Measurements from ENCODE around the gene BSN.

Gene BSN, protein sequence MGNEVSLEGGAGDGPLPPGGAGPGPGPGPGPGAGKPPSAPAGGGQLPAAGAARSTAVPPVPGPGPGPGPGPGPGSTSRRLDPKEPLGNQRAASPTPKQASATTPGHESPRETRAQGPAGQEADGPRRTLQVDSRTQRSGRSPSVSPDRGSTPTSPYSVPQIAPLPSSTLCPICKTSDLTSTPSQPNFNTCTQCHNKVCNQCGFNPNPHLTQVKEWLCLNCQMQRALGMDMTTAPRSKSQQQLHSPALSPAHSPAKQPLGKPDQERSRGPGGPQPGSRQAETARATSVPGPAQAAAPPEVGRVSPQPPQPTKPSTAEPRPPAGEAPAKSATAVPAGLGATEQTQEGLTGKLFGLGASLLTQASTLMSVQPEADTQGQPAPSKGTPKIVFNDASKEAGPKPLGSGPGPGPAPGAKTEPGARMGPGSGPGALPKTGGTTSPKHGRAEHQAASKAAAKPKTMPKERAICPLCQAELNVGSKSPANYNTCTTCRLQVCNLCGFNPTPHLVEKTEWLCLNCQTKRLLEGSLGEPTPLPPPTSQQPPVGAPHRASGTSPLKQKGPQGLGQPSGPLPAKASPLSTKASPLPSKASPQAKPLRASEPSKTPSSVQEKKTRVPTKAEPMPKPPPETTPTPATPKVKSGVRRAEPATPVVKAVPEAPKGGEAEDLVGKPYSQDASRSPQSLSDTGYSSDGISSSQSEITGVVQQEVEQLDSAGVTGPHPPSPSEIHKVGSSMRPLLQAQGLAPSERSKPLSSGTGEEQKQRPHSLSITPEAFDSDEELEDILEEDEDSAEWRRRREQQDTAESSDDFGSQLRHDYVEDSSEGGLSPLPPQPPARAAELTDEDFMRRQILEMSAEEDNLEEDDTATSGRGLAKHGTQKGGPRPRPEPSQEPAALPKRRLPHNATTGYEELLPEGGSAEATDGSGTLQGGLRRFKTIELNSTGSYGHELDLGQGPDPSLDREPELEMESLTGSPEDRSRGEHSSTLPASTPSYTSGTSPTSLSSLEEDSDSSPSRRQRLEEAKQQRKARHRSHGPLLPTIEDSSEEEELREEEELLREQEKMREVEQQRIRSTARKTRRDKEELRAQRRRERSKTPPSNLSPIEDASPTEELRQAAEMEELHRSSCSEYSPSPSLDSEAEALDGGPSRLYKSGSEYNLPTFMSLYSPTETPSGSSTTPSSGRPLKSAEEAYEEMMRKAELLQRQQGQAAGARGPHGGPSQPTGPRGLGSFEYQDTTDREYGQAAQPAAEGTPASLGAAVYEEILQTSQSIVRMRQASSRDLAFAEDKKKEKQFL (N-terminal part only)

DNA sequence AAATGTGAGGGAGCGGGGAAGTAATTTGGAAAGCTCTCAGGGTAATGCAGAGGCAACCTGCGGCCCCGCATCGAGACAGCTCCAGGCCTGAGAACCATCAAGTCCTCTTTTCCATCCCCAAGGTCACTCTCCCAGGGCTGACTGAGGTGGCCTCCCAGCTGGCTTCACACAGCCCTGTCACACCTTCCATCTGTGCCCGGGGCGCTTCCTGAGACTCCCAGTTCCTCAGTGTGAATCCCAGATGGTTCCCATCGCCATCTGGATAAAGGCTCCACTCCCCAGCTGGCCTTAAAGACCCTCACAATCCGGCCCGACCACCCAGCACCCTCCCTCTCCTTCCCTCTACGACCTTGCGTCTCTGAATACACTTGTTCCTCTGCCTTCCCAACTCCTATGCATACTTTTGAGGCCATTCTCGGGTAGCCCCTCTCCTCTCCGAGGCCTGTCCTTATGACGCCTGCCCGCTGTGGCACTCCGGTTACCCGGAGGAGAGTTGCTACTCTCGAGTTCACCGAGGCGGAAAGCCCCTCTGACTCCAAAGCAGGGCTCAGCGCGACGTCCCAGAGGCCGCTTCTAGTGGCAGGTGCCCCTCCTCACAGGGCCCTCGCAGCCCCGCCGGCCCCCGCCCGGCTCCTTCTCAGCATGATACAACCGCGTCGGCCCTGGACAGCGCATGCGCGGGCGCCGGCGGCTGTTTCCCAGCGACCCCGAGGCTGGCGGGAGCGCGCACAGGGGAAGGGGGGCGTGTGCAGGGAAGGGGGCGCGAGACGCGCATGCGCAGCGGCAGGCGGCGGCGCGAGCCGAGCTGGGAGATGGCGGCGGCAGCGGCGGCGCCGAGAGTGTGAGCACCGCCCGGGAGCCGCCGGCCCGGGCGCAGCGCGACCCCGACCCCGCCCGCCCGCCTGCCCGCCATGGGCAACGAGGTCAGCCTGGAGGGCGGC is at the start of gene BSN:
Gene BSN (plus strand): TSS at position 786 of the 941 bp plus-strand sequence. CDS start 126 bp downstream, at position 912.
- DNase-seq (ENCODE audit: low read depth, low spot score): peak; percentile 59

- no peak for DNase-seq (ENCODE audit: low read depth, low spot score)
These were observed 47.4 kb upstream of the BSN start for GRCh38 chr3:49506906-49507305.

- no peak for DNase-seq (ENCODE audit: low read depth, low spot score)
These were observed 45.2 kb upstream of the BSN start for GRCh38 chr3:49509028-49509561.

DNA sequence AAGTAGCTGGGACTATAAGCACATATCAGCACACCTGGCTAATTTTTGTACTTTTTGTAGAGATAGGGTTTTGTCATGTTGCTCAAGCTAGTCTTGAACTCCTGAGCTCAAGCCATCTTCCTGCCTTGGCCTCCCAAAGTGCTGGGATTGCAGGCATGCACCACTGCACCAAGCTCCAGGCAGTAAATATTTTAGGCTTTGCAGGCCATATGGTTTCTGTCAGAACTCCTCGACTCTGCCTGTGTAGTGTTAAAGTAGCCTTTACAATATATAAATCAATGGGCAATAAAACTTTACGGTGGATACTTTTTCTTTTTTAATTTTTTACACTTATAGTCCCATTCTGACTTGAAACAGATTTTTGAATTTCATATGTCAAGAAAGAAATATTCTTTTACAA is 42.6 kb upstream of the BSN start:
- no peak for DNase-seq (ENCODE audit: low read depth, low spot score)

- DNase-seq (ENCODE audit: low read depth, low spot score): no peak
These were observed 41.4 kb upstream of the BSN start for GRCh38 chr3:49512781-49513355.

- DNase-seq (ENCODE audit: low read depth, low spot score): no peak
These were observed 40.7 kb upstream of the BSN start for GRCh38 chr3:49513494-49514124.

DNA sequence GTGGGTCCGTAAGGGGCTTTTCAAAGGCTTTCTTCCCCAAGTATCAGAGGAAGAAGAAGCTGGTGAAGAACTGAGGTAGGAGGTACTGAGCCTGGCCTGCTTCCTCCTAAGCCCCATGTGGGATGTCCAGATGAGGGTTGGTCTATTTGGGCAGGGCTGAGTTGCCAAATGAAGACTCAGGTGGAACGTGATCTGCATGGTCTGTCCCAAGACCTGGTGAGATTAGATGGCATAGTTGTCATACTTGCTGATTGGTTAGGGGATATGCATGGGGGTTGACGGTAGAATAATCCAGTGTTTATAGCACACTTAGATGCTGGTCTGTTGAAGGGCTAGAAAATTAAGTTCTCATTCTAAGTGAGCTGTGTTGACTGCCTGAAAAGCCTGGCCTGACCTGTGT is 36.3 kb upstream of the BSN start:
- no peak for DNase-seq (ENCODE audit: low read depth, low spot score)

DNA sequence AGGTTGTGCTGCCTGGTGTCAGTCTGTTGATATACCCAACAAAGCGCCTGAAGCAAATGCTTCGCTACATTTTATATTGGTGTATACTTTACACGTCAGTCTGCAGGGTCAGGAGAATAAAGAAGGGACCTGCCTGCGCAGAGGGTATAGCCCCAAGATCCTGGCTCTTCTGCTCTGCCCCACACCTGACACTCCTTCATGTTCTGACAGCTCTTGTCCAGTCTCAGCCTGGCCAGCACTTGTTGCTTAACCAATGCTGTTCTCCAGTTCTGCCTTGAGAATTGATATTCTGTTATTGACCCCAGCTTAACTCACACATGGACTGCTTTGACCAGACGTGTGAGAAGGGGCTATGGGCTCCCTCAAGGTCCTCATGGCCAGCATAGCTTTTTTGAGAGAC is 35.8 kb upstream of the BSN start:
- DNase-seq (ENCODE audit: low read depth, low spot score): no peak

DNA sequence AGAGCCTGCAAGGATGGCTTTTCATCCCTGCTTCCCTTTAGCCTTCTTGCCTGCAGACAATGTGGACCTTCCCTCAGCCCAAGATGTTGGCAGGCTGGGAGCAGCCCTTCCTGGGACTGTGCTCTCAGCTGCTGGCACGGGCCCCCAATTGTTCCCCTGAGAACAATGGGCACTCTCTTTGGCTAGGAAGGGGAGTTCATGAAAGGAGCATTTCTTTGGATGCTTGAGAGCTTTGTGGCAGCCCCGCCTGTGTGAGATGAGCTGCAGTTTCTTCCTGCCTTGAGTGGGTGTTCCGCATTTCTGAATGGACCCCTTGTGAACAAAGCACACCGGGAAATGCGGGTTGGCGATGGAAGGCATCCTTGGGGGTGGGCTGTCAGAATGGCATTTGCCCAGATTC is 35.0 kb upstream of the BSN start:
- DNase-seq (ENCODE audit: low read depth, low spot score): no peak

- no peak for DNase-seq (ENCODE audit: low read depth, low spot score)
These were observed 34.3 kb upstream of the BSN start for GRCh38 chr3:49519916-49520385.

DNA sequence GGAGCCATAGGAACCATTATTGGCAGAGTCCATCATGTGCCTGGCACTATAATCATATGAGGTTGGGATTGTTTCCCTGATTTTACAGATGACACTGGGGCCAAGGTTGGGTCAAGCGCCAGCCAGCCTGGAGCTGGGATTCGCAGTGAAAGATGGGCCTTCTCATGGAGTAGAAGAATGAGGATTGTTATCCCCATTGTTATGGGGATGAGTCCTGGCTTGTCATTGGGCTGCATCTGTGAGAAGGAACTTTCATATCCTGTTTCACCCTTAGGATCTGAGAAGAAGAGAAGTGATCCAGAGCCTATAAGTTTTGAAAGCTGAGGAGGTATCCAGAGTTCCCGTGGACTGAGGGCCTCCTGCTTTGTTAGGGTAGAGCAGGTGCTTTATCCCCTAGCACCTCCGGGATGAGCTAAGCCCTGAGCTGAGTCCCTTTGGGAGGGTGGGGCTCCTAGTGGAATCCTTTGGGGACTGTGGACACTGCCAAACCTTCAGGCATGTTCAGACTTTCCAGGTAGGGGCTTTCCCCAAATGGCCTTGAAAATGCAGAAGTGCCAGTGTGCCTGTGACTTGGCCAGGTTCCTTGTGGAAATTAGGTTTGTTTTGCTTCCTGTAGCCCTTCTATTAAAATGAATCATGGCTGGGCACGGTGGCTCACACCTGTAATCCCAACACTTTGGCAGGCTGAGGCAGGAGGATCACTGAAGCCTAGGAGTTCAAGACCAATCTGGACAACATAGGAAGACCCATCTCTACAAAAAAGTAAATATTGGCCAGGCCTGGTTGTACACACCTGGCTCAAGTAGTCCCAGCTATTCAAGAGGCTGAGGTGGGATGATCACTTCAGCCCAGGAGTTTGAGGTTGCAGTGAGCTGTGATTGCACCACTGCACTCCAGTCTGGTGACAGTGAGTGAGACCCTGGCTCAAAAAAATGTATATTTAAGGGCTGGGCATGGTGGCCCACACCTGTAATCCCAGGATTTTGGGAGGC is 30.2 kb upstream of the BSN start:
- DNase-seq (ENCODE audit: low read depth, low spot score): no peak

- DNase-seq (ENCODE audit: low read depth, low spot score): no peak
These were observed 24.7 kb upstream of the BSN start for GRCh38 chr3:49529567-49529966.

DNA sequence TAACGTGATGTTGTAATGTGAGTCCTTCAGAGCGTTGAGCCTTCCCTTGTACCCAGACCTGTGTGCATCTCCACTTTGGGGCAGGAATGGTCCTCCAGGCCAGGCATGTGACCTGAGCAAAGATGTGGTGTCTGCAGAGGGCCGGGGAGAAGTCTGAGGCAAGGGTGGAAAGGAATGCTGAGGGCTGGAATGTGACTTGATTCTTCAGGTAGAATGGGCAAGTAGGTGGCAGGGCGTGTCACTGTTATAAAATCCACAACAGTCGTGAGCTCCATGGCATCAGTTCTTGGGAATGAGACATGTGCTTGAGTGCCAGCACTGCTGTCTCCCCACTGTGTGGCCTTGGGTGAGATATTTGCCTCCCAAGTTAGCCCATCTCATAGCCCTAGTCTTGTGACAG is 24.0 kb upstream of the BSN start:
- DNase-seq (ENCODE audit: low read depth, low spot score): no peak

- DNase-seq (ENCODE audit: low read depth, low spot score): no peak
These were observed 23.6 kb upstream of the BSN start for GRCh38 chr3:49530701-49531100.

GRCh38 chr3:49531218-49531617 is 23.1 kb upstream of the BSN start:
- DNase-seq (ENCODE audit: low read depth, low spot score): no peak

DNA sequence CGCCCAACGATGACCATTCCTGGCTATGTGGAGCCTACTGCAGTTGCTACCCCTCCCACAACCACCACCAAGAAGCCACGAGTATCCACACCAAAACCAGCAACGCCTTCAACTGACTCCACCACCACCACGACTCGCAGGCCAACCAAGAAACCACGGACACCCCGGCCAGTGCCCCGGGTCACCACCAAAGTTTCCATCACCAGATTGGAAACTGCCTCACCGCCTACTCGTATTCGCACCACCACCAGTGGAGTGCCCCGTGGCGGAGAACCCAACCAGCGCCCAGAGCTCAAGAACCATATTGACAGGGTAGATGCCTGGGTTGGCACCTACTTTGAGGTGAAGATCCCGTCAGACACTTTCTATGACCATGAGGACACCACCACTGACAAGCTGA is 22.6 kb upstream of the BSN start:
- no peak for DNase-seq (ENCODE audit: low read depth, low spot score)

DNA sequence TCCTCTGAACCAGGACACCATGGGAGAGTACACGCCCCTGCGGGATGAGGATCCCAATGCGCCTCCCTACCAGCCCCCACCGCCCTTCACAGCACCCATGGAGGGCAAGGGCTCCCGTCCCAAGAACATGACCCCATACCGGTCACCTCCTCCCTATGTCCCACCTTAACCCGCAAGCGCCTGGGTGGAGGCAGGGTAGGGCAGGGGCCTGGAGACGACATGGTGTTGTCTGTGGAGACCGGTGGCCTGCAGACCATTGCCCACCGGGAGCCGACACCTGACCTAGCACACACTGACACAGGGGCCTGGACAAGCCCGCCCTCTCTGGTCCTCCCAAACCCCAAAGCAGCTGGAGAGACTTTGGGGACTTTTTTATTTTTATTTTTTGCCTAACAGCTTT is 21.2 kb upstream of the BSN start:
- DNase-seq (ENCODE audit: low read depth, low spot score): no peak

- DNase-seq (ENCODE audit: low read depth, low spot score): no peak
These were observed 20.3 kb upstream of the BSN start for GRCh38 chr3:49533786-49534519.
